MCF 10A (cell line): Measurements from ENCODE around the gene SRCIN1. TPM values are rescaled to one million over a fixed set of nuclear protein-coding genes. Genes with fewer than 3 reads are reported as not detected.
"Not testable (repeated sequence)": the region's sequence is repeated elsewhere in the genome, so short reads cannot be mapped to it uniquely, and the experiment has no call there.

Experiments used
- BruUV-seq: library from RNA; stranded (reverse); fragments of 400-500 nt; replicated peaks from 2 replicates; lab custom pipeline; 2021; lab: Mats Ljungman, UMichigan
- CTCF ChIA-PET: fragments of 300-600 bp; sonication (Branson Sonifier 250); formaldehyde crosslinking; extraction: SDS; loops from one replicate; lab custom pipeline; 2021; ENCODE audit warnings: antibody characterized with exemption, inconsistent platforms; lab: Yijun Ruan, JAX
- POLR2A ChIA-PET: fragments of 300-600, 350-650 bp; sonication (Branson Sonifier 250); formaldehyde crosslinking; extraction: SDS; loops from one replicate; lab custom pipeline; 2020; ENCODE audit warnings: antibody characterized with exemption, inconsistent platforms; lab: Yijun Ruan, JAX
- DNase-seq: peaks from one replicate; pipeline ENCODE4 v3.0.0-alpha.2; 2018; ENCODE audit not compliant: unreplicated experiment
- H3K27ac Mint-ChIP-seq: one replicate; pipeline ENCODE4 v1.8.0; 2022; ENCODE audit warnings: mild to moderate bottlenecking, low read depth, mixed read lengths; ENCODE audit not compliant: unreplicated experiment
- H3K27me3 Mint-ChIP-seq: one replicate; pipeline ENCODE4 v1.8.0; 2022; ENCODE audit warnings: mixed read lengths; ENCODE audit not compliant: insufficient read depth, unreplicated experiment
- H3K36me3 Mint-ChIP-seq: one replicate; pipeline ENCODE4 v1.8.0; 2022; ENCODE audit warnings: mild to moderate bottlenecking, moderate library complexity, mixed read lengths; ENCODE audit not compliant: insufficient read depth, unreplicated experiment
- H3K4me1 Mint-ChIP-seq: one replicate; pipeline ENCODE4 v1.8.0; 2022; ENCODE audit warnings: mixed read lengths; ENCODE audit not compliant: insufficient read depth, unreplicated experiment
- H3K4me3 Mint-ChIP-seq: one replicate; pipeline ENCODE4 v1.8.0; 2022; ENCODE audit warnings: mild to moderate bottlenecking, moderate library complexity, mixed read lengths; ENCODE audit not compliant: unreplicated experiment
- H3K9me3 Mint-ChIP-seq: one replicate; pipeline ENCODE4 v1.8.0; 2022; ENCODE audit warnings: mixed read lengths; ENCODE audit not compliant: unreplicated experiment
- intact Hi-C: fragments of 100-400 bp; cut with micrococcal nuclease; formaldehyde crosslinking; loops from 2 replicates; pipeline ENCODE4 v1.14.1; 2022
- total RNA-seq: library from RNA; stranded (reverse); gene quantifications from 2 replicates; pipeline ENCODE4 v1.2.3, GENCODE V29; 2022
- TF ChIP-seq, protein P1 (sequence below): fragments of 200-600 bp; IDR thresholded peaks from one replicate; pipeline ENCODE4 v1.8.0; 2022; ENCODE audit warnings: antibody characterized with exemption, mild to moderate bottlenecking; ENCODE audit not compliant: unreplicated experiment

SRCIN1 gene
- total RNA-seq, 1 experiment from 2014 or later = 5.7 TPM

DNA sequence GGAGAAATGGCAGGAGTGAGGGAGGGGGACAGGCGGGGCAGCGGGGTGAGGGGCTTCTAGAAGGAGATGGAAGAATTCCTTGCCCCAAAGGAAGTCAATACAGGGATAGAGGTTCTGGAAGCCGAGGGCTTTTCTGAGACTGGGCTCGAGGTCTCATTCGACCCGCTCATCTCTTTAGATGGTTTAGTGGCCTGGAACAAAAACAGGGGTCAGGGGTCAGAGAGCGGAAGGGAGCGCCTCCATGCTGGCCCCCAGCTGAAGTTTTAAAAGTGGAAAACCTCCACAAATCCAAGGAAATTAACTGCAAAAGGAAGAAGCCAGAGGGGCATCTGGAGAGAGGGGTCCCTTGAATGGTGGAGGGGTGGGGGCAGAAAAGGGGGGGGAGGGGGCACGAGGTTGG, 72.5 kb downstream of the SRCIN1 start:
- DNase-seq = no peak
- no TSS peak for BruUV-seq
- Mint-ChIP-seq H3K27ac (no peak overlapping the region), H3K27me3 (peaks cover 60% of the 10 kb centered on the region), H3K4me1 (no peaks in the 10 kb centered on the region), H3K36me3 (peaks cover 5% of the 10 kb centered on the region), H3K4me3 (no peak overlapping the region), H3K9me3 (no peaks in the 10 kb centered on the region)
- POLR2A ChIA-PET = no interaction called here
- intact Hi-C loops = no loop called here
- CTCF ChIA-PET = interaction anchor here (1.1 kb wide), 1 partner anchor 8 kb away, joined by 4 read pairs; no protein-coding TSS in a partner anchor
- TF ChIP-seq, protein P1, sequence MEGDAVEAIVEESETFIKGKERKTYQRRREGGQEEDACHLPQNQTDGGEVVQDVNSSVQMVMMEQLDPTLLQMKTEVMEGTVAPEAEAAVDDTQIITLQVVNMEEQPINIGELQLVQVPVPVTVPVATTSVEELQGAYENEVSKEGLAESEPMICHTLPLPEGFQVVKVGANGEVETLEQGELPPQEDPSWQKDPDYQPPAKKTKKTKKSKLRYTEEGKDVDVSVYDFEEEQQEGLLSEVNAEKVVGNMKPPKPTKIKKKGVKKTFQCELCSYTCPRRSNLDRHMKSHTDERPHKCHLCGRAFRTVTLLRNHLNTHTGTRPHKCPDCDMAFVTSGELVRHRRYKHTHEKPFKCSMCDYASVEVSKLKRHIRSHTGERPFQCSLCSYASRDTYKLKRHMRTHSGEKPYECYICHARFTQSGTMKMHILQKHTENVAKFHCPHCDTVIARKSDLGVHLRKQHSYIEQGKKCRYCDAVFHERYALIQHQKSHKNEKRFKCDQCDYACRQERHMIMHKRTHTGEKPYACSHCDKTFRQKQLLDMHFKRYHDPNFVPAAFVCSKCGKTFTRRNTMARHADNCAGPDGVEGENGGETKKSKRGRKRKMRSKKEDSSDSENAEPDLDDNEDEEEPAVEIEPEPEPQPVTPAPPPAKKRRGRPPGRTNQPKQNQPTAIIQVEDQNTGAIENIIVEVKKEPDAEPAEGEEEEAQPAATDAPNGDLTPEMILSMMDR = no peak

DNA sequence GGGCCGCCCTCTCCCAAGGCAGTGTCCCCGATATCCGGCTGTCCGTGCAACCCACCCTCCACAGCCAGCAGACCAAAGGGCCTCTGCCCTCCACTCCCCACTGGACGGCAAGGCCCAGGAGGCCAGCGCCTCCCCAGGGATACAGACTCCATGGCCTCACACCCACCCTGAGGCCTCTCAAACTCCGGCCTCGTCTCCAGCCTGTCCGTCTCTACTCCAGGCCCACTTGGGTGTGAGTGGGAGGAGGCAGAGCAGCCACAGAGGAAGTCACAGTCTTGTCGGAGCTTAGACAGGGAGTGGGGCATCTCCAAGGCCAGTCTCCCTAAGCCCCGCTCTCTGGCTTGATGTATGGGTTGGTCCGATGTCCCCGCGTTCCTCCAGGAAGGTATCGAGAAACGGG, 73.3 kb downstream of the SRCIN1 start:
- Mint-ChIP-seq H3K9me3 (no peaks in the 10 kb centered on the region), H3K4me1 (no peaks in the 10 kb centered on the region), H3K27ac (no peak overlapping the region), H3K27me3 (peaks cover 68% of the 10 kb centered on the region), H3K36me3 (peaks cover 5% of the 10 kb centered on the region), H3K4me3 (no peak overlapping the region)
- BruUV-seq = no TSS peak
- no peak for DNase-seq
- intact Hi-C loops = no loop called here
- ChIA-PET POLR2A (no interaction called here), CTCF (interaction anchor here (0.7 to 1.1 kb wide), 2 partner anchors 9 to 113 kb away, joined by 4 read pairs; no protein-coding TSS in a partner anchor)
- TF ChIP-seq, protein P1 = no peak

DNA sequence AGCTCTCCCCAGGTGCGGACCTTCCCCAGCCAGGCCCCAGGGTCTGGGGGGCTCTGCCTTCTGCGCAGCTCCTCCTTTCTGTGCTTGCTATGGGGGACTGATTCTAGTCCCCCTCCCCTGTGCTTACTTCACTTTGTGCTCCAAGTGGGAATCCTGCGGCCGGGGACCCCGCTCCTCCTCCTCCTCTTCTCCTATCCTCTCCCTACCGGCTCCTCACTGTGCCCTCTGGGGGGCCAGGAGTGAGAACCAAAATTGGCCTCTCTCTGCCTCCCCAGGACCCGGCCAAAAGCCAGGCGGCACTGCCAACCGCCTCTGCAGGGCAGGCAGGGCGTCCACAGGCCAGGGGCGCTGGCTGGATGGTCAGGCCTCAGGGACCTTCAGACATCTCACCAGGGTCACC, 74.0 kb downstream of the SRCIN1 start:
- BruUV-seq, H3K27ac Mint-ChIP-seq, CTCF ChIA-PET, H3K9me3 Mint-ChIP-seq, H3K4me1 Mint-ChIP-seq, POLR2A ChIA-PET, H3K4me3 Mint-ChIP-seq, H3K36me3 Mint-ChIP-seq, DNase-seq, intact Hi-C loops: not testable (repeated sequence)
- peaks cover 68% of the 10 kb centered on the region for H3K27me3 Mint-ChIP-seq

DNA sequence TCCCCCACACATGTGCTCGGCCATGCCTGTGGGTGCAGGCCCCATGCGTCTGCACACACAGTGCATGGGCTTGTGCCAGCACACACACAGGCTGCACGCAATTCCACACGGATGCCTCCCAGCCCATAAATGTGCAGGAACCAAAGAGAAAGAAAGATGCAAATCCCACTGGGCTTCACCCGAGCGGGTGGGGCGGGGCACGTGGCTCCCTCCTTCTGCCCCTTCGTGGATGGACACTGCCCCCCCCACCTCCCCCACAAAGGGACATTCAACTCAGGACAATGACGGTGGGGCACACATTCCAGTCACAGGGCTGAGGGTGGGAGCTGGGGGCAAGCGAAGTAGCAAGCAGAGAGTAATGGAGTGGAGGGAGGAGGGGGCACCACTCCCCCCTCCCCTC, 74.9 kb downstream of the SRCIN1 start:
- H3K36me3 Mint-ChIP-seq, H3K4me1 Mint-ChIP-seq, BruUV-seq, H3K27ac Mint-ChIP-seq, intact Hi-C loops, DNase-seq, H3K4me3 Mint-ChIP-seq, H3K9me3 Mint-ChIP-seq, POLR2A ChIA-PET: not testable (repeated sequence)
- CTCF ChIA-PET = interaction anchor here (0.6 kb wide), 1 partner anchor 1772 kb away, joined by 3 read pairs; no protein-coding TSS in a partner anchor
- peaks cover 59% of the 10 kb centered on the region for H3K27me3 Mint-ChIP-seq

DNA sequence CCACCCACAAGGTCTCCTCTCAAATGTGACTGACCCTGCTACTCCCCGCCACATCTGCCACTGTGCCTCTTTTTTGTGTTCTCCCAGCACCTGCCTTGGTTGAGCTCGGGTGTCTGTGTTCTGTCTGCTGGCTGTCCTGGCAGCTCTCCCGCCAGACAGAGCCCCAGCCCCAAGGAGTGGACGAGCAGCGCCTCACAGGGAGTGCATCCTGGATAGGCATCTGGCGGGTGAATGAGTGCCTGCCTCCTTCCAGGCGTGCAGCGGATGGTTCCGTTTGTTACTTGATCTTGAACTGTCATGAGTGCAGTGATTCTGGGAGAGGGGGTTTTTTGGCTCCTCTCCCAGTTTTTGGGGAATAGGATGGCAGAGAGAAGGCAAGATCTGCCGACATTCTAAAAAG, 77.6 kb downstream of the SRCIN1 start:
- DNase-seq, H3K9me3 Mint-ChIP-seq, H3K4me1 Mint-ChIP-seq, H3K27ac Mint-ChIP-seq, H3K36me3 Mint-ChIP-seq, POLR2A ChIA-PET, BruUV-seq, CTCF ChIA-PET, intact Hi-C loops, H3K4me3 Mint-ChIP-seq: not testable (repeated sequence)
- peaks cover 51% of the 10 kb centered on the region for H3K27me3 Mint-ChIP-seq

DNA sequence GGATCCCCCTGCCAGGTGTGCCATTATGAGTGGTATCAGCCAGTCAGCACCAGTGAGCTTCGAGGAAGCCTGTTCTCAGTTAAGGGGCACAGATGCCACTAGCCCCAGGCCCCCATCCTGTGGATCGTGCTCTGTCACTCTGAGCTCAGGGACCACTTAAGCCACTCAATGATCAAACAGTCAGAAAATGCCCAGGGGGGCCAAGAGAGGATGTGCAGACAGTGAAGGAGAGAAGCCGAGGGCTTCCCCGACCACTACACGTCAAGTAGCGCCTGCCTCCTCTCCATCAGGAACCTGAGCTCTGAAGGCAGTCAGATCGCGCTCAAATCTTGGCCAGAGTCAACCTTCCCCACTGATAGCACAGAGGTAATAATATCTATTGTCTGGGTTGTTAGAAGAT, 79.2 kb downstream of the SRCIN1 start:
- BruUV-seq, H3K4me3 Mint-ChIP-seq, H3K9me3 Mint-ChIP-seq, POLR2A ChIA-PET, intact Hi-C loops, H3K4me1 Mint-ChIP-seq, H3K36me3 Mint-ChIP-seq, CTCF ChIA-PET, DNase-seq, H3K27ac Mint-ChIP-seq: not testable (repeated sequence)
- peaks cover 36% of the 10 kb centered on the region for H3K27me3 Mint-ChIP-seq
